ENCODE measurements around the gene UCHL3. TPM values are rescaled to one million over a fixed set of nuclear protein-coding genes. Genes with fewer than 3 reads are reported as not detected.

The UCHL3 gene
- total and polyA plus RNA-seq, 2 of the 4 experiments (the other 2 are of a cell fraction): 63.8 to 68.3 TPM

- no TSS peak for BruUV-seq (replicated peaks)
- H3K36me3 ChIP-seq (ENCODE audit: control insufficient read depth, insufficient read depth, low read length): peaks cover 9% of the 10 kb centered on the region
- H3K27ac ChIP-seq (ENCODE audit: insufficient read depth, low read length): no peak overlapping the region
- no peak overlapping the region for H2BK20ac ChIP-seq (ENCODE audit: low read depth, low read length)
- H3K4me2 ChIP-seq (ENCODE audit: low read depth, low read length): no peak overlapping the region
- H3K4me1 ChIP-seq (ENCODE audit: control insufficient read depth, insufficient read depth, low read length): peaks cover 2% of the 10 kb centered on the region; the same call in 1 of the 2 replicates
- ATAC-seq (ENCODE audit: low read depth) (no peak), DNase-seq (no peak)
- H3K4ac ChIP-seq (ENCODE audit: low read depth, low read length): no peak overlapping the region
- H2BK120ac ChIP-seq (ENCODE audit: low read depth, low read length): no peak overlapping the region
- H3K56ac ChIP-seq (ENCODE audit: extremely low read depth, insufficient read depth, low read length): no peak overlapping the region
- H2AK9ac ChIP-seq (replicated peaks; ENCODE audit: low read depth, low read length, poor library complexity): no peak overlapping the region
- H2AFZ ChIP-seq (replicated peaks; ENCODE audit: low read length, poor library complexity): no peak overlapping the region
- H4K5ac ChIP-seq (ENCODE audit: low read depth, low read length): no peak overlapping the region
- H3K79me1 ChIP-seq (ENCODE audit: low read depth in 1 of 2, low read length in 2 of 2): peaks cover 35 to 45% of the 10 kb centered on the region in 2 experiments
- no peak overlapping the region for H3K18ac ChIP-seq (ENCODE audit: low read depth, low read length)
- TF ChIP-seq RAD21 (IDR thresholded peaks at IDR 0.05; ENCODE audit: low read length): no peak
- no peak for TF ChIP-seq ELK1 (IDR thresholded peaks at IDR 0.05; ENCODE audit: borderline replicate concordance, low read depth, low read length)
- TF ChIP-seq CTCF (conservative IDR thresholded peaks at IDR 0.05; ENCODE audit: low read depth, low read length): no peak
- TF ChIP-seq POLR2A (IDR thresholded peaks at IDR 0.05; ENCODE audit: low read depth, low read length): no peak
- TF ChIP-seq FOS (IDR thresholded peaks at IDR 0.05; ENCODE audit: low read depth, low read length): no peak
- no peak for TF ChIP-seq CEBPB (IDR thresholded peaks at IDR 0.05; ENCODE audit: low read depth, low read length)
- TF ChIP-seq, protein P1, sequence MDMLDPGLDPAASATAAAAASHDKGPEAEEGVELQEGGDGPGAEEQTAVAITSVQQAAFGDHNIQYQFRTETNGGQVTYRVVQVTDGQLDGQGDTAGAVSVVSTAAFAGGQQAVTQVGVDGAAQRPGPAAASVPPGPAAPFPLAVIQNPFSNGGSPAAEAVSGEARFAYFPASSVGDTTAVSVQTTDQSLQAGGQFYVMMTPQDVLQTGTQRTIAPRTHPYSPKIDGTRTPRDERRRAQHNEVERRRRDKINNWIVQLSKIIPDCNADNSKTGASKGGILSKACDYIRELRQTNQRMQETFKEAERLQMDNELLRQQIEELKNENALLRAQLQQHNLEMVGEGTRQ (IDR thresholded peaks at IDR 0.05; ENCODE audit: low read depth, low read length): no peak
- no peak for TF ChIP-seq BHLHE40 (IDR thresholded peaks at IDR 0.05; ENCODE audit: low read depth, low read length)
- TF ChIP-seq MAZ (IDR thresholded peaks at IDR 0.05; ENCODE audit: borderline replicate concordance, low read depth, low read length): no peak
- TF ChIP-seq NFE2L2 (IDR thresholded peaks at IDR 0.05; ENCODE audit: low read depth, low read length): no peak
- TF ChIP-seq MAFK (IDR thresholded peaks at IDR 0.05; ENCODE audit: low read depth, low read length): no peak
- TF ChIP-seq CHD1 (IDR thresholded peaks at IDR 0.05; ENCODE audit: low read depth, low read length): no peak
- no peak for TF ChIP-seq RFX5 (IDR thresholded peaks at IDR 0.05; ENCODE audit: low read depth, low read length)
- no peak for TF ChIP-seq SMC3 (IDR thresholded peaks at IDR 0.05; ENCODE audit: low read depth, low read length)
- H4K8ac ChIP-seq (ENCODE audit: low read depth in 2 of 2, low read length in 2 of 2): no peak overlapping the region
- no peak overlapping the region for H3K4me3 ChIP-seq (ENCODE audit: insufficient read depth, low read depth, low read length)
- no peak overlapping the region for H3K23ac ChIP-seq (ENCODE audit: low read depth, low read length)
- H3K9me3 ChIP-seq (ENCODE audit: control insufficient read depth, insufficient read depth, low read length): no peaks in the 10 kb centered on the region
- peaks cover 3% of the 10 kb centered on the region; the same call in 1 of the 2 replicates for H4K20me1 ChIP-seq (ENCODE audit: insufficient read depth, low read length)
- intact Hi-C loops (cut with micrococcal nuclease): no loop called here
- H4K91ac ChIP-seq (ENCODE audit: insufficient read depth, low read depth, low read length): no peak overlapping the region
- dilution Hi-C loops (cut with HindIII; ENCODE audit: low sequenced_read_pairs, unreplicated experiment): no loop called here
- ChIA-PET POLR2A (ENCODE audit: unreplicated experiment) (no interaction called here), CTCF (interaction anchor here (1.3 kb wide), 1 partner anchor 21 kb away, joined by 3 read pairs; no protein-coding TSS in a partner anchor)
- no CpG with 5 or more reads among the region's 1 CpG for WGBS, 2 experiments (ENCODE audit: extremely low coverage in 2 of 2, insufficient read length in 1 of 2)
- H2BK15ac ChIP-seq (ENCODE audit: low read depth, low read length): no peak overlapping the region
- H3K27me3 ChIP-seq (ENCODE audit: control insufficient read depth, insufficient read depth, low read length): no peaks in the 10 kb centered on the region
- no peak overlapping the region for H3K9ac ChIP-seq (ENCODE audit: low read depth, low read length)
- no peak overlapping the region for H2AK5ac ChIP-seq (ENCODE audit: low read depth, low read length)
- peaks cover 3% of the 10 kb centered on the region for H3K9me1 ChIP-seq (ENCODE audit: insufficient read depth, low read length)
- no peak overlapping the region for H3K14ac ChIP-seq (replicated peaks; ENCODE audit: low read depth, low read length)
- H2BK5ac ChIP-seq (ENCODE audit: low read depth, low read length, poor library complexity, severe bottlenecking): no peak overlapping the region
- in situ Hi-C loops (cut with MboI; ENCODE audit: low sequenced_read_pairs): no loop called here
These were observed 15.7 kb upstream of the UCHL3 start for GRCh38 chr13:75533861-75534260.
